GM13976 (cell line): ENCODE data around the gene FAU.

Experiments used
- DNase-seq: peaks from one replicate; pipeline ENCODE4 v3.0.0; 2012; ENCODE audit warnings: low spot score
- CTCF ChIP-seq: IDR thresholded peaks from 2 replicates; pipeline ENCODE4 v1.5.1; 2012; ENCODE audit warnings: borderline replicate concordance, mild to moderate bottlenecking; ENCODE audit not compliant: insufficient read depth; ENCODE audit errors: extremely low read depth, missing control alignments, control extremely low read depth
- in situ Hi-C: fragments of 300-500 bp; cut with MboI; formaldehyde crosslinking; loops from one replicate; pipeline ENCODE4 v1.12.0; 2022; ENCODE audit warnings: low sequenced_read_pairs, mixed read lengths, inconsistent platforms; ENCODE audit not compliant: unreplicated experiment

FAU gene

DNA sequence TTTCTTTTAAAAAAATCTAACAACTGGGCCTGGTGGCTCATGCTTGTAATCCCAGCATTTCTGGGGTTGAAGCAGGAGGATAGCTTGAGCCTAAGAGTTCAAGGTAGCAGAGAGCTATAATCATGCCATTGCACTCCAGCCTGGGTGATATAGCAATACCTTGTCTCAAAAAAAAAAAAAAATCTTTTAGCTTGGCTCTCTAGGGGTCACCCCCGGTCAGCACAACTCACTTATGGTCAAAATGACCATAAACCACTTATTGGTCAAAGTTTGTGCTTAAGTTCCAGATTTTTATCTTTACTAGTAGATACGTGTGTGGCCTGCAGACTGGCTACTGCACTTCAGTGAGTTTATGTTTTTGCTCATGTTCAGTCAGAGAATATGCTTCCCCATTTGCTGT, 41.8 kb upstream of the FAU start:
- no peak for DNase-seq
- in situ Hi-C loops = no loop called here
- TF ChIP-seq CTCF = no peak

DNA sequence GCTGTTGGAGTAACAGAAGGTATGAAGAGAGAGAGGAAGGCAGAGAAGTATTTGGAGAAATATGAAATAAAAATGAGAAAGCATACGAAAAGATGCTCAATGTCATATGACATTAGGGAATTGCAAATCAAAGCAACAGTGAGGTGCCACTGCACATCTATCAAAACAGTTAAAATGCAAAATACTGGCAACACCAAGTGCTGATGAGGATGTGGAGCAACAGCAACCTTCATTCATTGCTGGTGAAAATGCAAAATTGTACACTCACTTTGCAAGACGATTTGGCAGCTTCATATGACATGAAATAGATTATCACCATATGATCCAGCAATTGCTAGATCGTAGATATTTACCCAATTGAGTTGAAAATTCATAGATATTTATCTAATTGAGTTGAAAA, 38.7 kb upstream of the FAU start:
- in situ Hi-C loops = no loop called here
- TF ChIP-seq CTCF = no peak
- no peak for DNase-seq

DNA sequence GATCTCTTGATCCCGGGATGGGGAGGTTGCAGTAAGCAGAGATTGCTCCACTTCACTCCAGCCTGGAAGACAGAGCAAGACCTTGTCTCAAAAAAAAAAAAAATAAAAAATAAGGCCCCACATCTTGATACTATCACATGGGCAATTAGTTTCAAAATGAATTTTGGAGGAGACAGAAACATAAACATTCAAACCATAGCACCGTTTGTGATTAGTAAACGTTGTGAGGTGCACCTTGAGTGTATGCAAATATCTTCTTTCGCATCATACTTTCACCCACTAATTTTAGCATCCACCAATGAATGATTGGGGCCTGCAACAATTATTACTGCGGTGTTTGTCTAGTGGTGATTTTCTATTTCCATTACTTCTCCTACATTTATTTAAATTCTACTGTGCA, 37.1 kb upstream of the FAU start:
- no peak for TF ChIP-seq CTCF
- in situ Hi-C loops = no loop called here
- peak; percentile 57 for DNase-seq

DNA sequence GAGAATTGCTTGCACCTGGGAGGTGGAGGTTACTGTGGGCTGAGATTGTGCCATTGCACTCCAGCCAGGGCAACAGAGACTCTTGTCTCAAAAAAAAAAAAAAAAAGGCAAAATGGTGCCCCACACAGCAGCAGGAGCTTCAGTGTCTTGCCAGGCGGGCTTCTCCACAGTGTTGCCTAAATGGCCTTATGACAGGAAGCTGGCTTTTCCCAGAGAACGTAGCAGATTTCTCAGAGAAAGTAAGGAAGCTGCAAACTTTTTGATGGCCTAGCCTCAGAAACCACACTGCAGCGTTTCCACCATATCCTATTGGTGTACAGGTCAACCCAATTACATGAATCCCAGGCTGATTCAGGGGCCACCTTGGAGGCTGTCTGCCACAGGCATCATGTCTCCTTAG, 35.4 kb upstream of the FAU start:
- in situ Hi-C loops = no loop called here
- no peak for TF ChIP-seq CTCF
- no peak for DNase-seq

- no peak for TF ChIP-seq CTCF
- no peak for DNase-seq
- in situ Hi-C loops = no loop called here
These were observed 35.0 kb upstream of the FAU start for GRCh38 chr11:65156926-65157325.

- TF ChIP-seq CTCF = no peak
- in situ Hi-C loops = no loop called here
- no peak for DNase-seq
These were observed 34.3 kb upstream of the FAU start for GRCh38 chr11:65156256-65156655.

DNA sequence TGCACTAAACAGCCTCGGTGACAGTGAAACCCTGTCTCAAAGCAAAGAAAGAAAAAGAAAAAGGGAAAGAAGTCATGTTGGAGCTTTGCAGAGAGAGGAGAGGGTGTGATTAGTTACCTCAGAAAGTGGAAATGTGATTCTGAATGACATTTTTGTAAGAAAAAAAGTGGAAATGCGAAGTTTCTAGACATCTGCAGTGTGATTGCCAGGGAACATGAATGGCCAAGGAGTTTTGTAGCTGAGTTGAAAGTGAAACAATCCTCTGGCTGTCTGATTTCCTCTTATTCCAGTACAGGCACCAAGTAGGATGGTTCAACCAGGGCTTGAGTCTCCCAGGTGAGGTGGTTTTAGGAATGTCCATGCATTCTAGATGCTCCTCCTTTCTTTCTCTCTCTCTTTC, 30.2 kb upstream of the FAU start:
- in situ Hi-C loops = no loop called here

More for the DNA sequence above, 30.2 kb upstream of the FAU start:
- no peak for DNase-seq
- no peak for TF ChIP-seq CTCF
